ENCODE measurements around the gene AP2M1.

GRCh38 chr3:184228376-184229137 lies 53.9 kb downstream of the AP2M1 start:
- TF ChIP-seq CTCF (optimal IDR thresholded peaks at IDR 0.05 in 1 of 3, IDR thresholded peaks at IDR 0.05 in 1 of 3, conservative IDR thresholded peaks at IDR 0.05 in 1 of 3; ENCODE audit: extremely low read depth in 1 of 3, insufficient read depth in 2 of 3, low read length in 3 of 3) = peak in 1 of 3 experiments; percentile 5
- peak; percentile 59 for TF ChIP-seq EZH2 (IDR thresholded peaks at IDR 0.05; ENCODE audit: low read length)
